K562 (cell line): ENCODE data around the gene RACGAP1. TPM values are rescaled to one million over a fixed set of nuclear protein-coding genes. Genes with fewer than 3 reads are reported as not detected.

ENCODE experiments used
- ATAC-seq: fragments of 200-7000 bp; cut with Tn5 transposase; 3 replicates; pipeline ENCODE4 v1.9.1; 2020; ENCODE audit warnings: moderate library complexity
- BruUV-seq: library from RNA; stranded (reverse); fragments of 400-500 nt; replicated peaks from 2 replicates; lab custom pipeline; 2021; lab: Mats Ljungman, UMichigan
- CTCF ChIA-PET: fragments of 300-600 bp; formaldehyde crosslinking; extraction: SDS; loops from one replicate; lab custom pipeline; 2021; ENCODE audit warnings: low intra/inter-chr PET ratio; lab: Yijun Ruan, JAX
- POLR2A ChIA-PET: fragments of 300-600, 350-650 bp; sonication (Branson Sonifier 250); formaldehyde crosslinking; extraction: SDS; loops from one replicate; lab custom pipeline; 2021; ENCODE audit warnings: antibody characterized with exemption, inconsistent platforms; lab: Yijun Ruan, JAX
- DNase-seq, 4 experiments: peaks; one replicate each; pipeline versions ENCODE4 v3.0.0 to v3.0.0-alpha.2; 2011 to 2018; ENCODE audit warnings: low spot score in 3 of 4, mixed read lengths in 3 of 4; ENCODE audit errors: extremely low read depth in 1 of 4
- FAIRE-seq: peaks from 2 replicates; lab custom pipeline; 2011; peaks lifted over from hg19 to GRCh38; lab: Jason Lieb, UNC
- H2AFZ ChIP-seq: 2 replicates; pipeline ENCODE4 v1.6.0; 2011; ENCODE audit warnings: low read depth, low read length, control low read depth, inconsistent platforms
- H3K27ac ChIP-seq: fragments of 200-600 bp; 3 replicates; pipeline ENCODE4 v1.8.0; 2011; ENCODE audit warnings: low read depth, mild to moderate bottlenecking, control low read depth, inconsistent platforms, low read length, moderate library complexity, mixed read lengths; ENCODE audit errors: extremely low read depth
- H3K27me3 ChIP-seq, 2 experiments: fragments of 300-600 bp in 1 of 2; 2 replicates in 1 of 2; 3 replicates in 1 of 2; pipeline versions ENCODE4 v1.6.0 to v1.8.0; 2011; ENCODE audit warnings: inconsistent platforms in 2 of 2, low read length in 2 of 2, mild to moderate bottlenecking in 1 of 2, mixed read lengths in 1 of 2, moderate library complexity in 1 of 2; ENCODE audit not compliant: control insufficient read depth in 2 of 2, insufficient read depth in 2 of 2
- H3K36me3 ChIP-seq: fragments of 300-600 bp; 3 replicates; pipeline ENCODE4 v1.8.0; 2011; ENCODE audit warnings: mild to moderate bottlenecking, low read length, inconsistent platforms; ENCODE audit not compliant: control insufficient read depth, insufficient read depth
- H3K4me1 ChIP-seq, 2 experiments: fragments of 200-600 bp in 1 of 2; replicated peaks in 1 of 2; 2 replicates in 1 of 2; 3 replicates in 1 of 2; pipeline versions ENCODE4 v1.5.1 to v1.8.0; 2011; ENCODE audit warnings: inconsistent platforms in 2 of 2, low read length in 2 of 2, mild to moderate bottlenecking in 1 of 2, mixed read lengths in 1 of 2, moderate library complexity in 1 of 2; ENCODE audit not compliant: control insufficient read depth in 2 of 2, insufficient read depth in 2 of 2
- H3K4me2 ChIP-seq: 2 replicates; pipeline ENCODE4 v1.6.1; 2011; ENCODE audit warnings: low read length, control low read depth, inconsistent platforms, mixed read lengths; ENCODE audit not compliant: insufficient read depth
- H3K4me3 ChIP-seq: fragments of 200-600 bp; sonication (generic), shearing (Covaris generic); 2 replicates; pipeline ENCODE4 v1.5.1; 2016; ENCODE audit warnings: control low read depth, inconsistent platforms
- H3K79me2 ChIP-seq: fragments of 200-600 bp; 3 replicates; pipeline ENCODE4 v1.8.0; 2011; ENCODE audit warnings: low read length, inconsistent platforms; ENCODE audit not compliant: control insufficient read depth, insufficient read depth
- H3K9ac ChIP-seq, 2 experiments: 2 replicates each; pipeline versions ENCODE4 v1.6.0 to v1.6.1; 2011; ENCODE audit warnings: low read depth in 2 of 2, low read length in 2 of 2, control low read depth in 1 of 2, inconsistent platforms in 1 of 2, mild to moderate bottlenecking in 1 of 2, mixed read lengths in 1 of 2; ENCODE audit not compliant: insufficient read depth in 1 of 2
- H3K9me1 ChIP-seq: one replicate; pipeline ENCODE4 v1.6.0; 2011; ENCODE audit warnings: inconsistent platforms, mild to moderate bottlenecking, low read length, moderate library complexity; ENCODE audit not compliant: control insufficient read depth, insufficient read depth
- H3K9me3 ChIP-seq: replicated peaks from 2 replicates; pipeline ENCODE4 v1.5.1; 2011; ENCODE audit warnings: low read depth, low read length, inconsistent platforms; ENCODE audit not compliant: control insufficient read depth, insufficient read depth
- H4K20me1 ChIP-seq: replicated peaks from 2 replicates; pipeline ENCODE4 v1.6.1; 2011; ENCODE audit warnings: low read length, inconsistent platforms, mixed read lengths; ENCODE audit not compliant: control insufficient read depth, insufficient read depth
- CBFB ChIP-seq: sonication (generic); formaldehyde crosslinking; IDR thresholded peaks from 2 replicates; pipeline ENCODE4 v1.4.0; 2020; ENCODE audit warnings: mild to moderate bottlenecking, missing genetic modification reagents
- HDAC2 ChIP-seq: fragments of 450-650 bp; IDR thresholded peaks from 2 replicates; pipeline ENCODE4 v1.6.1; 2016; ENCODE audit warnings: mild to moderate bottlenecking
- KDM4B ChIP-seq, 2 experiments: fragments of 450-650 bp in 1 of 2; sonication (generic) in 1 of 2; IDR thresholded peaks; 2 replicates each; pipeline ENCODE4 v1.6.1; 2016 to 2017; ENCODE audit warnings: borderline replicate concordance in 2 of 2, antibody characterized with exemption in 1 of 2, low read depth in 1 of 2, mild to moderate bottlenecking in 1 of 2
- PHF20 ChIP-seq: fragments of 450-650 bp; IDR thresholded peaks from 2 replicates; pipeline ENCODE4 v1.6.1; 2018; ENCODE audit not compliant: partially characterized antibody
- RFX1 ChIP-seq: fragments of 450-650 bp; IDR thresholded peaks from 2 replicates; pipeline ENCODE4 v1.6.1; 2016; ENCODE audit warnings: mild to moderate bottlenecking, moderate library complexity
- SIX5 ChIP-seq, 2 experiments: IDR thresholded peaks; 2 replicates each; pipeline ENCODE4 v1.6.1; 2011; ENCODE audit warnings: low read length in 2 of 2, borderline replicate concordance in 1 of 2, low read depth in 1 of 2, mild to moderate bottlenecking in 1 of 2, moderate library complexity in 1 of 2; ENCODE audit not compliant: insufficient read depth in 1 of 2
- SMAD1 ChIP-seq: fragments of 150-350 bp; IDR thresholded peaks from 2 replicates; pipeline ENCODE4 v1.6.1; 2014; ENCODE audit warnings: low read length, low read depth; ENCODE audit not compliant: partially characterized antibody
- SRSF9 ChIP-seq: fragments of 200-400 bp; formaldehyde crosslinking; IDR thresholded peaks from 2 replicates; pipeline ENCODE4 v1.6.1; 2017; ENCODE audit warnings: low read depth, low read length, borderline replicate concordance
- TBL1XR1 ChIP-seq, 2 experiments: IDR thresholded peaks; 2 replicates each; pipeline ENCODE4 v1.6.1; 2012; ENCODE audit warnings: improper control_type of control experiment in 2 of 2, low read length in 2 of 2, mild to moderate bottlenecking in 1 of 2
- ZKSCAN8 ChIP-seq: fragments of 200-800 bp; sonication (Bioruptor generic); IDR thresholded peaks from 2 replicates; pipeline ENCODE4 v1.6.1; 2016; ENCODE audit warnings: missing genetic modification characterization, missing compliant biosample characterization
- ZNF395 ChIP-seq: fragments of 200-800 bp; sonication (Bioruptor generic); IDR thresholded peaks from 2 replicates; pipeline ENCODE4 v1.6.1; 2017; ENCODE audit warnings: missing genetic modification characterization, missing compliant biosample characterization
- ZNF507 ChIP-seq: conservative IDR thresholded peaks from 2 replicates; pipeline ENCODE4 v1.6.1; 2017; ENCODE audit warnings: missing genetic modification characterization, missing compliant biosample characterization
- ZNF592 ChIP-seq: fragments of 450-650 bp; IDR thresholded peaks from 2 replicates; pipeline ENCODE4 v1.6.1; 2017; ENCODE audit warnings: antibody characterized with exemption, mild to moderate bottlenecking
- WGBS: fragments of 100-300 bp; shearing (Covaris generic); methylation state at CpG from one replicate; pipeline ENCODE4 v1.1.6; 2016; ENCODE audit warnings: low coverage, mixed read lengths; ENCODE audit not compliant: insufficient coverage; ENCODE audit errors: missing lambda C conversion rate; 5-methylcytosine and 5-hydroxymethylcytosine counted together
- in situ Hi-C: fragments of 300-500 bp; cut with MboI; formaldehyde crosslinking; loops from 4 replicates; pipeline ENCODE4 v1.15.0; 2018; ENCODE audit warnings: inconsistent platforms, mixed read lengths
- intact Hi-C: fragments of 100-400 bp; cut with micrococcal nuclease; formaldehyde crosslinking; loops from 2 replicates; pipeline ENCODE4 v1.14.2; 2022
- polyA plus RNA-seq, 8 experiments: library from polyadenylated mRNA; depleted of rRNA in 4 of 8; stranded (reverse) in 5 of 8; unstranded in 3 of 8; fragments of >200 nt; fragmentation: Nextera tagmentation in 2 of 8; fragmentation: Illumina TruSeq in 1 of 8; extraction: Ambion mirVana in 2 of 8; extraction: Trizol in 1 of 8; gene quantifications; 2 replicates each; pipeline versions ENCODE4 v1.2.1 to v1.2.3, GENCODE V29; 2011 to 2014; ENCODE audit warnings: inconsistent platforms in 1 of 8, missing spikeins in 1 of 8
- total RNA-seq, 7 experiments: library from RNA; depleted of rRNA in 6 of 7; stranded (reverse); fragments of >200 nt in 6 of 7; fragmentation: Illumina TruSeq in 2 of 7; extraction: Trizol in 2 of 7; gene quantifications; 2 replicates each; pipeline versions ENCODE4 v1.2.1 to v1.2.3, GENCODE V29; 2011 to 2021; ENCODE audit warnings: low replicate concordance in 1 of 7
- TF ChIP-seq, protein P1 (sequence below): fragments of 250-450 bp; sonication (Bioruptor Pico); IDR thresholded peaks from 2 replicates; pipeline ENCODE4 v1.4.0; 2020; ENCODE audit warnings: mild to moderate bottlenecking

RACGAP1 gene
- total and polyA plus RNA-seq, 9 of the 15 experiments (the other 6 are each of a cell fraction or from before 2014, with no cell fraction given), result 56.4 to 92.9 (median 71.8) TPM

- Histone ChIP-seq H3K9ac (peak overlapping the region; percentile 88 to 96), H3K4me1 (peaks cover 7 to 11% of the 10 kb centered on the region in 2 experiments; a peak in 3 of 5 replicates), H3K27ac (peak overlapping the region; percentile 89), H3K27me3 (no peaks in the 10 kb centered on the region), H3K79me2 (peaks cover 55% of the 10 kb centered on the region), H3K36me3 (peaks cover 23% of the 10 kb centered on the region; the same call in 2 of the 3 replicates), H3K4me2 (peak overlapping the region; percentile 98), H3K9me3 (no peaks in the 10 kb centered on the region), H4K20me1 (no peaks in the 10 kb centered on the region), H2AFZ (peak overlapping the region; percentile 74), H3K4me3 (peak overlapping the region; percentile 71), H3K9me1 (no peaks in the 10 kb centered on the region)
- ChIA-PET CTCF (interaction anchor here (0.6 kb wide), 1 partner anchor 239 kb away, joined by 3 read pairs; no protein-coding TSS in a partner anchor), POLR2A (interaction anchor here (0.6 to 1.7 kb wide), 8 partner anchors 11 to 283 kb away, joined by 3 to 6 read pairs (median 5); no protein-coding TSS in a partner anchor)
- DNase-seq (peak in 2 of 4 experiments; percentile 45 to 52), FAIRE-seq (no peak), ATAC-seq (peak; percentile 77)
- BruUV-seq, result TSS peak; percentile 50
- in situ Hi-C loops, result no loop called here
- 0% methylated on average over 11 of the region's 16 CpGs for WGBS
- intact Hi-C loops, result loop anchor here (5.0 kb wide), 1 partner anchor 42 kb away; no protein-coding TSS in a partner anchor
- TF ChIP-seq, protein P1, sequence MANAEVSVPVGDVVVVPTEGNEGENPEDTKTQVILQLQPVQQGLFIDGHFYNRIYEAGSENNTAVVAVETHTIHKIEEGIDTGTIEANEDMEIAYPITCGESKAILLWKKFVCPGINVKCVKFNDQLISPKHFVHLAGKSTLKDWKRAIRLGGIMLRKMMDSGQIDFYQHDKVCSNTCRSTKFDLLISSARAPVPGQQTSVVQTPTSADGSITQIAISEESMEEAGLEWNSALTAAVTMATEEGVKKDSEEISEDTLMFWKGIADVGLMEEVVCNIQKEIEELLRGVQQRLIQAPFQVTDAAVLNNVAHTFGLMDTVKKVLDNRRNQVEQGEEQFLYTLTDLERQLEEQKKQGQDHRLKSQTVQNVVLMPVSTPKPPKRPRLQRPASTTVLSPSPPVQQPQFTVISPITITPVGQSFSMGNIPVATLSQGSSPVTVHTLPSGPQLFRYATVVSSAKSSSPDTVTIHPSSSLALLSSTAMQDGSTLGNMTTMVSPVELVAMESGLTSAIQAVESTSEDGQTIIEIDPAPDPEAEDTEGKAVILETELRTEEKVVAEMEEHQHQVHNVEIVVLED (CRISPR knock-in tag), result no peak
- TF ChIP-seq RFX1 (no peak), TBL1XR1 (IDR thresholded peaks at IDR 0.05; ENCODE audit: low read length in 2 of 2) (no peak), KDM4B (IDR thresholded peaks at IDR 0.05; ENCODE audit: borderline replicate concordance in 2 of 2, low read depth in 1 of 2) (no peak), PHF20 (no peak), CBFB (CRISPR knock-in tag) (no peak), ZKSCAN8 (CRISPR knock-in tag) (no peak), SIX5 (IDR thresholded peaks at IDR 0.05; ENCODE audit: borderline replicate concordance in 1 of 2, insufficient read depth in 1 of 2, low read depth in 1 of 2, low read length in 2 of 2) (no peak), HDAC2 (no peak), ZNF592 (no peak), SRSF9 (no peak), ZNF395 (0 out of 2 replicates have a peak, but pooled peaks have one; percentile 3), ZNF507 (tag) (no peak), SMAD1 (no peak)
Measured at GRCh38 chr12:50024805-50025186, 498 bp downstream of the RACGAP1 start.
